ENCODE measurements around the gene PNPLA5.
"Not testable (repeated sequence)": the region's sequence is repeated elsewhere in the genome, so short reads cannot be mapped to it uniquely, and the experiment has no call there.

The PNPLA5 gene

DNA sequence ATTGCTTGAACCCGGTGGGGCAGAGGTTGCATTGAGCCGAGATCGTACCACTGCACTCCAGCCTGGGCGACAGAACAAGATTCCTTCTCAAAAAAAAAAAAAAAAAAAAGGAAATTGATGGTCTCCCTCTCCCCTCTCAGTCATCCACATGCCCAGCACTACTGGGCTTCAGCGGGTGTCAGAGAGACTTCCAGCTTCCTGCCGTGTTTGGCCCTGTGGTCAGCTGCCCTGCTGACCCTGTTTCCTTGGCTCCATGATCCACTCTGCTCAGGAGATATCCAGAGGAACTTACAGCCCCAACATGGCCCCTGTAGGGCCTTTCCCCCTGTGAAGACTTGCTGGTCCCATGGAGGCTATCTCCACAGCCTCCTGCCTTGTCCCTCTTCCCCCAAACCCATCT lies 25.7 kb upstream of the PNPLA5 start:
- H3K36me3 Mint-ChIP-seq: no peaks in the 10 kb centered on the region
- H3K4me1 Mint-ChIP-seq: no peaks in the 10 kb centered on the region
- CTCF ChIA-PET: interaction anchor here (0.7 kb wide), 1 partner anchor 811 kb away, joined by 3 read pairs; no protein-coding TSS in a partner anchor
- DNase-seq: no peak
- H3K4me3 Mint-ChIP-seq: no peak overlapping the region
- no peak overlapping the region for H3K27ac Mint-ChIP-seq
- H3K27me3 Mint-ChIP-seq: peaks cover 52% of the 10 kb centered on the region
- H3K9me3 Mint-ChIP-seq: no peaks in the 10 kb centered on the region

DNA sequence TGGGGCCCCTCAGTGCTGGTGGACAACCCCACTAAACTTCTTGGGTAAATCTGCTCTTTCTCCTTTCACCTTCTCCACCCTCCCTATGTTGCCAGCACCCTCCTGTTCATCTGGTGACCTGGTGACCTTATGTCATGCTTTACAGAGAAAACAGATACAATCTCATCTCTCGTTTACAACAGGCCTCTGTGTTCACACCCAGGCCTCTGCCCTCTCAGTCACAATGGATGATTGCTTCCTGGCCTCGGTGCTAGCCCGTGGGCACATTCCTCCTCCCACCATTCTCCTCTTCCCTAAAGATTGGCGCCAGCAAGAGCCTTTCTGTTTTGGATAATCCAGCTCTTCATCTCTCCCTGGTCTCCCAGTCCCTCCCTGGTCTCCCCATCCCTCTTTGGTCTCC lies 19.5 kb upstream of the PNPLA5 start:
- peaks cover 34% of the 10 kb centered on the region for H3K27me3 Mint-ChIP-seq
- no peaks in the 10 kb centered on the region for H3K36me3 Mint-ChIP-seq
- H3K9me3 Mint-ChIP-seq: no peaks in the 10 kb centered on the region
- no peak for DNase-seq
- H3K4me1 Mint-ChIP-seq: no peaks in the 10 kb centered on the region
- H3K4me3 Mint-ChIP-seq: no peak overlapping the region
- CTCF ChIA-PET: no interaction called here
- no peak overlapping the region for H3K27ac Mint-ChIP-seq

DNA sequence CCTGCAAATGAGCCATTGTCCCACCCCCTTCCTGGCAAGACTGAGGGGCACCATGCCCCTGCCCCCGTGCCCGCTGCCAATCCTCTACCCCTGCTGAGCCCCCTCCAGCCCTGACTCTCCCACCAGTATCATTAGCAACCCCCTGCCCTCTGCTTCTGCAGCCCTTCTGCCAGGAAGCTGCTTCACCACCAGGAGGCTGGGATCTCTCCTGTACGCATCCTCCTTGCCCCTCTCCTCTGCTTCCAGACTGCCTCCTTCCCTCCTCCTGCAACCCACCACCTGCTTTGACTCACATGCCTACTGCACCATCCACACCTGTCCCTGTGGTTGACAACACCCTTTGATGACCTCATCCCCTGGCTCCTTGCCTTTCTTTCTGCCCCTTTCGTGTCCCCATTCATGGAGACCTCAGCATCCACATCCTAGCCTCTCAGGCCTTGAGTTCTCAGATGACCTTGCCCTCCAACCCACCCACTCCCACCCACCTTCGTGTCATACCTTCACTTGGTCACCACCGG lies 18.4 kb upstream of the PNPLA5 start:
- CTCF ChIA-PET: no interaction called here
- H3K36me3 Mint-ChIP-seq: no peaks in the 10 kb centered on the region
- DNase-seq: no peak
- no peak overlapping the region for H3K27ac Mint-ChIP-seq
- H3K9me3 Mint-ChIP-seq: no peaks in the 10 kb centered on the region
- H3K4me3 Mint-ChIP-seq: no peak overlapping the region
- H3K4me1 Mint-ChIP-seq: no peaks in the 10 kb centered on the region
- H3K27me3 Mint-ChIP-seq: peaks cover 30% of the 10 kb centered on the region

DNA sequence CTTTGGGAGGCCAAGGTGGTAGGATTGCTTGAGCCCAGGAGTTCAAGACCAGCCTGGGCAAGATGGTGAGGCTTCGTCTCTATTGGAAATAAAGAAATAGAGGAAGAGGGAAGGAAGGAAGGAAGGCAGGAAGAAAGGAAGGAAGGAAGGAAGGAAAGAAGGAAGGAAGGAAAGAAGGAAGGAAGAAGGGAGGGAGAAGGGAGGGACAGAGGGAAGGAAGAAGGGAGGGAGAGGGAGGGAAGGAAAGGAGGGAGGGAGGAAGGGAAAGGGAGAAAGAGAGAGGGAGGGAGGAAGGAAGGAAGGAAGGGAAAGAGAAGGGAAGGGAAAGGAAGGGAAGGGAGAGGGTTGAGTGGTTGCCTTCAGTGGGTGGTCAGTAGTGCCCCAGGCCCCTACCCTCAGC lies 17.9 kb upstream of the PNPLA5 start:
- DNase-seq: no peak
- Mint-ChIP-seq H3K4me1 (no peaks in the 10 kb centered on the region), H3K27ac (no peak overlapping the region), H3K4me3 (no peak overlapping the region), H3K9me3 (no peaks in the 10 kb centered on the region), H3K27me3 (peaks cover 30% of the 10 kb centered on the region), H3K36me3 (no peaks in the 10 kb centered on the region)
- CTCF ChIA-PET: no interaction called here

DNA sequence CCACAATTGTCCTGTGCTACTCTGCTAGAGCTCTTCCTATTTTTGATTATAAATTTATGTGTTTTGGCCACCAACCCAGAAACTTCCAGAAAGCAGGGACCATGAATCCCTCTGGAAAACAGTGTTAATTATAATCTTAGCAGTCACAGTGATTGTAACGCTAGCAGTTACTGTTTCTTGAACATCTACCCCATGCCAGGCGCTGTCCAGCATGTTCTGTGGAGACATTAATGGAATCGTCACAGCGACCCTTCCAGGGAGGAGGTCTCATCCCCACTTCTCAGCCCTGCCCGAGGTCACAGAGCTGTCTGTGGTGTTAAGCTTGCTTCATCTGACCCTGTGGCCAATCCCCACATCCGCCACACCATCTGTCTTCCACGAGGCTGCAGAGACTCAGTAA lies 13.9 kb upstream of the PNPLA5 start:
- CTCF ChIA-PET: interaction anchor here (1.0 to 1.6 kb wide), 2 partner anchors 21 to 23 kb away, joined by 3 to 4 read pairs; no protein-coding TSS in a partner anchor
- Mint-ChIP-seq H3K27me3 (peaks cover 27% of the 10 kb centered on the region), H3K27ac (no peak overlapping the region), H3K36me3 (no peaks in the 10 kb centered on the region), H3K4me1 (no peaks in the 10 kb centered on the region), H3K9me3 (no peaks in the 10 kb centered on the region), H3K4me3 (no peak overlapping the region)
- no peak for DNase-seq

DNA sequence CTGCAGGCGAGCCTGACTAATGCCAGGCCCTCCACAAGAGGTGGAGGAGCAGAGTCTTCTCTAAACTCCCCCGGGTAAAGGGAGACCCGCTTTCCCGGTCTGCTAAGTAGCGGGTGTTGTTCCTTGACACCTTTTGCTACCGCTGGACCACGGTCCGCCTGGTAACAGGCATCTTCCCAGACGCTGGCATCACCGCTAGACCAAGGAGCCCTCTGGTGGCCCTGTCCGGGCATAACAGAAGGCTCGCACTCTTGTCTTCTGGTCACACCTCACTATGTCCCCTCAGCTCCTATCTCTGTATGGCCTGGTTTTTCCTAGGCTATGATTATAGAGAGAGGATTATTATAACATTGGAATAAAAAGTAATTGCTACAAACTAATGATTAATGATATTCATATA lies 12.6 kb upstream of the PNPLA5 start:
- CTCF ChIA-PET, H3K36me3 Mint-ChIP-seq, H3K9me3 Mint-ChIP-seq, H3K4me3 Mint-ChIP-seq, H3K27ac Mint-ChIP-seq, H3K4me1 Mint-ChIP-seq: not testable (repeated sequence)
- H3K27me3 Mint-ChIP-seq: peaks cover 23% of the 10 kb centered on the region
- DNase-seq: peak; percentile 58

DNA sequence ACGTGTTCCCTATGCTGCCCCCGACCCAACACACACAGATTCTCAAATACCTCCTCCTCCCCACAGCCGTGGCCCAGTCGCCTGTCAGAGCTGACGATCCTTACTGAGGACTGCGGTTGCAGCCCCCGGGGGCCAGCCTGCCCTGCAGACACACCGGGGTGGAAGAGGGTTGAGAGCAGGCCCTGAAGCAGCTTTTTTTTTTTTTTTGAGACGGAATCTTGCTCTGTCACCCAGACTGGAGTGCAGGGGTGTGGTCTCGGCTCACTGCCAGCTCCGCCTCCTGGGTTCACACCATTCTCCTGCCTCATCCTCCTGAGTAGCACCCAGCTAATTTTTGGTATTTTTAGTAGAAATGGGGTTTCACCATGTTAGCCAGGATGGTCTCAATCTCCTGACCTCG lies 11.2 kb upstream of the PNPLA5 start:
- not testable (repeated sequence) for H3K9me3 Mint-ChIP-seq, H3K27ac Mint-ChIP-seq, H3K4me3 Mint-ChIP-seq, H3K4me1 Mint-ChIP-seq, DNase-seq, H3K36me3 Mint-ChIP-seq
- CTCF ChIA-PET: interaction anchor here (1.5 kb wide), 1 partner anchor 20 kb away, joined by 3 read pairs; no protein-coding TSS in a partner anchor
- H3K27me3 Mint-ChIP-seq: peaks cover 23% of the 10 kb centered on the region

DNA sequence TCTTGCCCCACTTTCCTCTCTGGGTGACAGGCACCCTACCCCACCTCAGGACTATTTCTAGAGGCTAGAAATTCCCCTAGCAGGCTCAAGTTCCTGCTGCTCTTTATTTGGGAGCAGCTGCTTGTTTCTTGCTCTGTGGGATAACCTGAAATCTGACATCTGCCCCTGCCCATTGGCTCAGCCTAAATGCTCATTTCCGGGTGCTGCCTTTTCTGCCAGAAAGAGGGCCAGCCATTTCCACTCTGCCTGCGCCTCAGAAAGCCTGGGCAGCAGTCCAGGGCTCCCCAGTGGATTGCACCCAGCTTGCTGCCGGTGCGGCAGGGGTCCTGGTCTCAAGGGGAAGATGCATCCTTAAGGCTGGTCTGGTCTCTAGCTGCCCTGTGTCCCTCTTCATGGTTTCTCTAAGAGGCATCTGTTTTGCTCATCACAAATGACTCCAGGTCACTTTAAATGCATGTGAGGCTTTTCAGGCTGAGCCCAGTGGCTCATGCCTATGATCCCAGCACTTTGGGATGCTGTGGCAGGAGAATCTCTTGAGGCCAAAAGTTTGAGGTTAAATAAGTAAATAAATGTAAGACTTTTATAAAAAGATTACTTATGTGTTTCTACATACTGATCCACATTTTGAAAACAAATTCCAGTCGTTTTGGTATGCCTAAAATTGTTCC lies 10.3 kb upstream of the PNPLA5 start:
- H3K36me3 Mint-ChIP-seq: no peaks in the 10 kb centered on the region
- no peak for DNase-seq
- H3K4me1 Mint-ChIP-seq: no peaks in the 10 kb centered on the region
- H3K27me3 Mint-ChIP-seq: peaks cover 22% of the 10 kb centered on the region
- CTCF ChIA-PET: interaction anchor here (1.5 to 2.7 kb wide), 2 partner anchors 17 to 19 kb away, joined by 3 to 10 read pairs; no protein-coding TSS in a partner anchor
- H3K9me3 Mint-ChIP-seq: no peaks in the 10 kb centered on the region
- no peak overlapping the region for H3K4me3 Mint-ChIP-seq
- no peak overlapping the region for H3K27ac Mint-ChIP-seq

DNA sequence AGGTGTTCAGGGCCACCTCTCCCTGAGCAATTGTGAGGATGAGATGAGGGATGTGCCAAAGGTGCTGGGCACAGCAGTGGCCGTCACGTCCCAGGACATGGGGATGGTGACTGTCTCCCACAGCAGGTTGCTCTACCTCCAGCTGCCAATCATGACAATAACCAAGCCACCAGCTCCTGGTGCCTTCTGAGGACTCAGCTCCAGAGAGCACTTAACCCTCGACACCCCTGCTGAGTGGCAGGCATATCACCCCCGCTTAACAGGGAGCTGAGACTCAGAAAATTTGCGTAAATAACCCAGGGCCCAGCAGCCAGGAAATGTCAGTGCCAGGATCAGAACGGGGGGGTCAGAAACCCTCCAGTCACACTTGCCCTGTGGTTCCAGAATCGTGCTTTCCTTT lies 8.4 kb upstream of the PNPLA5 start:
- no peaks in the 10 kb centered on the region for H3K9me3 Mint-ChIP-seq
- H3K27me3 Mint-ChIP-seq: peaks cover 30% of the 10 kb centered on the region
- H3K36me3 Mint-ChIP-seq: no peaks in the 10 kb centered on the region
- no peak overlapping the region for H3K4me3 Mint-ChIP-seq
- H3K4me1 Mint-ChIP-seq: no peaks in the 10 kb centered on the region
- H3K27ac Mint-ChIP-seq: no peak overlapping the region
- no peak for DNase-seq
- CTCF ChIA-PET: interaction anchor here (0.7 to 2.7 kb wide), 3 partner anchors 15 to 18 kb away, joined by 3 to 10 read pairs (median 3); no protein-coding TSS in a partner anchor

DNA sequence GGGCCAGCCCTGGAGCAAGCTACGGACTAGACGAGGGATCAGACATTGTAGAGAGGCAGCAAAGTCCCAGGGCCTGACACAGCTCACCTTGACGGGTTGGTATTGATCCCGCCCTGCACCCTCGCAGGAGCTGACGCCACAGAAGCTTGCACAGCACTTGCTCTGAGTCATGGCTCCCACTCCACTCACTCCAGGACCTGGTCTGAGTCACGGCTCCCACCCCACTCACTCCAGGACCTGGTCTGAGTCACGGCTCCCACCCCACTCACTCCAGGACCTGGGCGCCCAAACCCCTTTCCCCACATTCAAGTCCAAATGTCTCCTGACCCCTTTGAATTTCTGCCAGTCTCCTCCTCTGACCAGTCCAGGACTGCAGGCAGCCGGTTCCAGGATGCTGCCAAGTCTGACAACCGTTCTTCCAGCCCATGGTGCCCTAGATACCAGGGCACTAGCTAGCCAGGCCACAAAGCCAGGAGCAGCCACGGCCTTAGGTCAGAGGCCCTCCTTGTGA lies 6.0 kb upstream of the PNPLA5 start:
- no peaks in the 10 kb centered on the region for H3K9me3 Mint-ChIP-seq
- H3K36me3 Mint-ChIP-seq: no peaks in the 10 kb centered on the region
- DNase-seq: no peak
- CTCF ChIA-PET: interaction anchor here (2.1 to 3.8 kb wide), 2 partner anchors 14 to 48 kb away, joined by 6 to 26 read pairs; no protein-coding TSS in a partner anchor
- H3K27me3 Mint-ChIP-seq: peaks cover 40% of the 10 kb centered on the region
- no peaks in the 10 kb centered on the region for H3K4me1 Mint-ChIP-seq
- H3K27ac Mint-ChIP-seq: no peak overlapping the region
- H3K4me3 Mint-ChIP-seq: no peak overlapping the region

DNA sequence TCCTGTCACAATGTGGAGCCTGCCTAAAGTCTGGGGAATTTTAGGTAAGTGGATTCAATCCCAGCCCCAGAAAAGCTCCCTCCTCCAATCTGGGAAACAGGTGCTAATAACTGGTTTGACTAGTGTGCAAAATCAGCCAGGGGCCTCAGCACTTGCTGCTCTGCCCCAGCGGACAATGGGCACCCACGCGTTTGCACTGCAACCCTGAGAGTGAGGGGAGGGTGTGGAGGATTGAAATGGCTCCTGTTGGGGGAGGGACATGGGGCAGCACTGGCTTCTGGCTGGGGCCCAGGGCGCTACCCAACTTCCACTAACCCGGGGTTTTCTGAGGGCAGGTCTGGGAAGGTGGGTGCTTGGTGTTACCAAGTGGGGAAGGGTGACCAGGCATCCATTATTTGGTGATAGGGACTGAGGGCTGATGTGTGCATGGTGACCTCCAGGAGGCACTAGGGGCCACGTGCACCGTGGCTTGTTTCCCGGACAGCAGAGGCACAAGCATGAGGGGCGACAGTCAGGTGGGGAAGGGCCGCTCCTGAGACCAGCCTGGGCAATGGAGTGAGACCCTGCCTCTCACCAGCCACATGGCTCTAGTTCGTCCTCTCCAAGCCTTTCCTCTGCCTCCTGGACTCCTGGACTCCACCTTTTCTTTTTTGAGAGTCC lies 4.3 kb upstream of the PNPLA5 start:
- peaks cover 46% of the 10 kb centered on the region for H3K27me3 Mint-ChIP-seq
- no peaks in the 10 kb centered on the region for H3K36me3 Mint-ChIP-seq
- H3K9me3 Mint-ChIP-seq: no peaks in the 10 kb centered on the region
- no peak overlapping the region for H3K27ac Mint-ChIP-seq
- H3K4me1 Mint-ChIP-seq: no peaks in the 10 kb centered on the region
- no peak for DNase-seq
- CTCF ChIA-PET: interaction anchor here (0.6 to 3.8 kb wide), 2 partner anchors 12 to 146 kb away, joined by 3 to 26 read pairs; no protein-coding TSS in a partner anchor
- no peak overlapping the region for H3K4me3 Mint-ChIP-seq

DNA sequence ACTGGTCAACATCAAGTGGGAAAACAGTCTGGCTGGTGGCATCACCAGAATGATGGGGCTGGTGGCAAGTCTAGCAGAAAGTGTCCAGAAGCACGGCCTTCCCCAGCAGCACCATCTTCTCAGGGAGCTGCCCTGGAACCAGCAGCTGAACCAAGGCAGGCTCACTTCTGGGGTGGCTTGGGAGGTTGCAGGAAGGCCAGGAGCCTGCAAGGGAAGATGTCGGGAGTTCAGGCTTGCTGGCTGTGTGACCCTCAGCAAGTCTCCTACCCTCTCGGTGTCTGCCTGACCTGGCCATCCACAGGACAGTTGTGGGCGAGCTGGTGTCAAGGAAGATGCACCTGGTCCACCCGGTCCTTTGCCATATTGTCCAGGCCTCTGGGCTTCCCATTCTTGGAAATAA lies 2.3 kb upstream of the PNPLA5 start:
- H3K27ac Mint-ChIP-seq: no peak overlapping the region
- no peak for DNase-seq
- H3K4me3 Mint-ChIP-seq: no peak overlapping the region
- H3K9me3 Mint-ChIP-seq: no peaks in the 10 kb centered on the region
- H3K36me3 Mint-ChIP-seq: no peaks in the 10 kb centered on the region
- H3K4me1 Mint-ChIP-seq: no peaks in the 10 kb centered on the region
- peaks cover 63% of the 10 kb centered on the region for H3K27me3 Mint-ChIP-seq
- CTCF ChIA-PET: interaction anchor here (0.8 kb wide), 1 partner anchor 9 kb away, joined by 4 read pairs; no protein-coding TSS in a partner anchor

DNA sequence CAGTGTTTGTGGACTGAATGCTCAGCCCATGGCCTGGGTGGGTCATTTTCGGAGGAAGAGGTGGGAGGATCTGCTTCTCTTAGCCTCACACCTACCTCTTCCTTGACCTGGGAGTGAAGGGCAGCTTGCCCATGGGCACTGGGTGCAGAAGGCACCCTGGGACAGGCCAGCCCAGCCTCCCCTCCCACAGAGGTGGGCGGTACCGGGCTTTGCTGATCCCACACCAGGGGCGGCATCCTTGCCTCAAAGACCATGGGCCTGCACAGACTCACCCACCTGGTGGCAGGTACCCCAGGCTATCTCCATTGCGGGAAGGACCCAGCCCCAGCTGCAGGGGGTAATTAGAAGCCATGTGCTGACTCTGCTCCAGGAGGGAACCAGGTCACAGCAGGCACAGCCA lies 1.5 kb upstream of the PNPLA5 start:
- H3K4me1 Mint-ChIP-seq: no peaks in the 10 kb centered on the region
- H3K36me3 Mint-ChIP-seq: no peaks in the 10 kb centered on the region
- CTCF ChIA-PET: interaction anchor here (1.3 kb wide), 1 partner anchor 10 kb away, joined by 3 read pairs; no protein-coding TSS in a partner anchor
- H3K27me3 Mint-ChIP-seq: peaks cover 68% of the 10 kb centered on the region
- H3K9me3 Mint-ChIP-seq: no peaks in the 10 kb centered on the region
- DNase-seq: no peak
- H3K4me3 Mint-ChIP-seq: no peak overlapping the region
- H3K27ac Mint-ChIP-seq: no peak overlapping the region

DNA sequence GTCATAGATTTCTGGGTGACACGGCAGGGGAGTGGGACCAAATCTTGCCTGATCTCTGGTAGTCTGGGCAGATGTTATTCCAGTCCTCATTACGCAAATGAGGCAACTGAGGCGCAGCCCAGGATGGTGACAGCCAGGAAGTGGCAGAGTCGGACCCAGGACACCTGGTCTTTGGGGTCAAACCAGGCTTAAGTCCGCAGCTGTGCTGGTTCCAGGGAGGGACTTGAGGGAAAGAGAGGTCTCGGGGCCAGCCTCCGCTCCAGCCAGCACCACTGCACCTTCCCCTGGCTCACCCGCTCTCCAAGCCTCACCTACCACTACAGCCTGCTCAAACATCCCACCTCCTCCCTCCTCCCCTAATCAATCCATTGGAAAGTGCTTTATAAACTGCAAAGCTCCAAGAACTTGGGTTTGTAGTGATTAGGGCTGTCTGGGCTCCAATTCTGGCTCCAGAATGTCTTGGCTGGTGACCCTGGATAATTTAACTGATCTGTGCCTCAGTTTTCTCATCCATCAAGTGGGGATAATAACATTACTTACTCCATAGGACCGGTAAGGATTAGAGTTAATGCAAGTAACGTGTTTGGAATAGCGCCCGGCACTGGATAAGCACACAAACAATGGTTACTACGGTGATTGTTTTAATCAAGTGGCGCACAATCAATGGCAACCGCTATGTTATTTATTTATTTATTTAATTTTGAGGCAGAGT lies 526 bp upstream of the PNPLA5 start:
- no peaks in the 10 kb centered on the region for H3K9me3 Mint-ChIP-seq
- H3K4me1 Mint-ChIP-seq: no peaks in the 10 kb centered on the region
- no peak for DNase-seq
- peaks cover 74% of the 10 kb centered on the region for H3K27me3 Mint-ChIP-seq
- CTCF ChIA-PET: interaction anchor here (1.3 kb wide), 1 partner anchor 9 kb away, joined by 3 read pairs; no protein-coding TSS in a partner anchor
- no peak overlapping the region for H3K27ac Mint-ChIP-seq
- no peak overlapping the region for H3K4me3 Mint-ChIP-seq
- no peaks in the 10 kb centered on the region for H3K36me3 Mint-ChIP-seq

All from activated naive CD4-positive, alpha-beta T cell treated with anti-CD3 and anti-CD28 coated beads, Interleukin-2, amount 10 ng/mL, durations not matched to agents 7 days and 5 days (primary cell).